GM19467 (cell line): ENCODE results near the gene AMFR.

Experiments
- ATAC-seq: cut with Tn5 transposase; IDR thresholded peaks from one replicate; pipeline ENCODE4 v1.9.1; 2021; ENCODE audit warnings: mild to moderate bottlenecking, moderate library complexity; ENCODE audit not compliant: unreplicated experiment

Gene AMFR

DNA sequence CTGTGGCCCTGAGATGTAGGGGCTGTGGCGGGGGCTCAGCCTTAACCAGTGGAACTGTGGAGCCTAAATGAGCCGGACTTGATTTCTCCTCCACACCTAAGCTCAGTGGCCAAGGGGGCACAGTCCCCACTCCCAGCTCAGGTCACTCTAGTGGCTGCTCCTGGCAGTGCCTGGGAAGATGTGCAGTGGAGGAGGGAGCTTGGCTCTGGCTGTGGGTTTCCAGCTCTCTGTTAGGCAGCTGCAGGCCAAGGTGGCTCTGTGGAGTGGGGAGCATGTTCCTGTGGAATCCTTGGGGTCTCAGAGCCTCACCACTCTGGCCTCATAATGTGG, 76.3 kb downstream of the AMFR start:
- no peak for ATAC-seq

DNA sequence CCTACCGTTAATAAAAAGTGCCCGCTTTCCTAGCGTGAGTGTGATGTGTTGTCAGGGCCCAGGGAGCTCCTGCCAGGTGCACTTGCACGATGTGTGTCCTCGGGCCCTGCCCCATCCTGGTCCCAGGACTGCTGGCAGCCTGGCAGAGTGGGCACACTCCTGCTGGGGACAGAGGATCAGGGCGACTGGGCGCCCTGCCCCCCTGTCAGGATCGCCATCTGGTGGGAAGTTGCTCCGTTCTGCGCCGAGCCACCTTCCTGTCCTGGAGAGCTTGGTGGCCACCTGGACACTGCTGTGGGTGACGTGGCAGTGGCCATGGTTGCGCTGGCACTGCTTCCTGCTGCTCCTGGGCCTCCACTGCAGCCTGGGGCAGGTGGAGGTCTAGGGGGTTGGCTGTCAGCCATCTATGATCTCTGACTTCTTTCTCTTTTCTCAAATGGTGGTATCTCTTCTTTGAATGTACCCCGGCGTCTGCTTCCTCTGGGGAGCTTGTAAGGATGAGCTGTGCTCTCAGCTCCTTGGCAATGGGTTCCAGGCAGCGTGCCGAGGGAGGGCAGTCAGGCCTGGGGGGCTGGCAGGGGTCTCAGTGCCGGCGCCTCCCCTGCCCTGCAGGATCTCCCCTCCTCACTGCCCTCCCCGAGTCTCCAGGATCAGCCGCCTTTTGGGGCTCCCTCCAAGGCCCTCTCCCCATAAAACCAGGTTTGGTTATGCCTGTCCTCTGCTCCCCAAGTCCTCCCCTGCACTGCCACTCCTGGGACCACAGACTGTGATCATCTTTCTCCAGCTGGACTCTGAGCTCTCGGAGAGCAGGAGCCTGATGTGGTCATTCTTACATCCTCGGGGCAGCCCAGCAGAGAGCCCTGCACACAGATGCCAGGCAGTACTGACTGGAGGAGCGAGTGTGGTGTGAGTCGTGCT, 76.9 kb downstream of the AMFR start:
- ATAC-seq: no peak

DNA sequence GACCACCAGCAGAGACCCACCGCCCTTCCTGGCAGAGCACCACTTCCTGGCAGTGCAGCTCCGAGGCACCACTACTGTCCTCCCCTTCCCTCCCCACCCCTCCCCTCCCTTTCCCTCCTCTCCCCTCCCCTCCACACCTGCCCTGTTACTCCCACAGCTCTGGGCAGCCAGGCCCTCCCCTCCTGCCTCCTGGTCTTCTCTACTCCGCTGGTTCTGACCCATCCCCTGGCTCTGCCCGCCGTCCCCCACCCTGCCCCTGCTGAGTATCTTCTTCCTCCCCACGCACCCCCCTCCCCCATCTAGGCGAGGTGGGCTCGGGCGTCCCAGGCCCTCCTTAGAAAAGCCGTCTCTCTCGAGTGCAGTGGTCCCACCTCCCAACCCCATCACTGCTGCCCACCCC, 77.7 kb downstream of the AMFR start:
- ATAC-seq: no peak

DNA sequence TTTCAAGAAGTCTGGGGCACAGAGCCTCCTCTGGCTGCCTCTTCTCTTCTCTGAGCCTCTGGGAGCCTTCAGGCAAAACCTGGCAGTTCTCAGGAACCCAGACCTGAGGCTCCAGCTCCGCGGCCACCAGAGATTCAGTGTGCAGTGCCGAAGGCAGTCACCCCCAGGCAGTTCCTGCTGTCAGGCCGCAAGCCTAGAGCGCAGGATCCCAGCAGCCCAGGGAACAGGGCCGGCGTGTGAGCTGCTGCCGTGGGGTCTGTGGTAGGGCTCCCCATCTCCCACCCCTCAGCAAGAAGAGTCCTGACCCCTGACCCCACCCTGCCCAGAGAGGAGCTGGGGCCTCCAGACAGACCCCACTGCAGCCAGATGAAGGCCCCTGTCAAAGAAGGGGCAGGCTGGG, 78.2 kb downstream of the AMFR start:
- ATAC-seq: no peak

DNA sequence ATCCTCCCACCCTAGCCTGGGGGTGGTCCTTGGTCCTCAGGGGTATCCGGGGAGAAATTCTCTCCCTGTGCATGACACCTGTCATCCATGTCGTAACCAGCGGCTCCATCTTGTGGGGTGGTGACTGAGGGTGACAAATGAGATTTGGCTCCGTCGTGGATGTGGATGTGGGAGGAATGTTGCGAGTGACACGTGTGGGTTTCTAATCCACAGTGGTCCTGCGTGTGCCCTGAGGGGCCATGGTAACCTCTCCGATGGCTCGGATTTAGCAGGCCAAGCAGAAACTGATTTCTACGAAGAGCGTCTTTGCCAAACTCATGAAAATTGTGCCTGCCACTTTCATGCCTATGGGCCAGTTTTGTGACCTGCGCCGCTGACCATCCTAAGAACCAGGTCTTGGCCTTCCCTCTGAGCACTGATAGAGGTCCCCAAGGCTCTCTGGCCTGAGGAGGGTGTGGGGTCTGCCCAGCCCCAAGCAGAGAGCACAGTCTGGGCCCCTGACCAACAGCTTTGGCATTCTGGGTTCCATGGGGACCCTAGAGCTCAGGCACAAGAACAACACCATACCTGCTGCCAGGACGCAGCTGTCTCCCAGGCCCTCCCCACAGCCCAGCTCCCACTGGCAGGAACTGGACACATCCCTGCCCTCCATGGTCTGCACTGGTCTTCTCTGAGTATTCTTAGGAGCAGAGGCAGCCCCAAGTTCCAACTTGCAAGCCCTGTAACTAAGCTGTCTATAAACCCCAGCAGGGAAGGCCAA, 79.0 kb downstream of the AMFR start:
- ATAC-seq: no peak

DNA sequence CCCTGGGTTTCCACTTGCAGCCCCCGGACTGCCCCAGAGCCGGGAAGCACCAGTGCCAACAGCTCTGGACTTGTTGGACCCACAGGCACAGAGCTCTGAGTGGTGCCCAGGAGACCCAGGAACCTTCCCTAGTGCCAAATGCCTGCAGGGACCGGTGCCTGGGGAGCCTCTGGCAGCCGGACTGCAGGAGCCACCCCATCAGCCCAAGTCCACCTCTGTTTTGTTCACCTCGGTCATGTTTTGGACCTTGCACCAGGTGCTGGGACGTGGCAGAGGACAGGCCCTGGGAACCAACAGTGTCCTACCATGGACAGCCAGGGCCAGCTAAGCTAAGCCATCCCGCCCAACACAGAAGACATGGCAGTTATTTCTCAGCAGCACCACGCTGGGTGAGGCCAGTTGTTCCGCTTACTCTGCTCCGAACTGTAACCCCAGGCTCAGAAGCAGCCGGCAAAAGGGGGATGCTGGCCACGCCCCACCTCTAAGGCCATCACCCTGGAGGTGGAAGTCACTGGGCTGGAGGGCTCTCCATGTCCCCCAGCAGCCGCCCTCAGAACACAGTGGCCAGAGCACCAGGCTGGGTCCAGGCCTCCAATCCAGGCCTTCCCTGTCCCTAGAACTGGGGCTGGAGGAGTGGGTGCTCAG, 79.8 kb downstream of the AMFR start:
- no peak for ATAC-seq

DNA sequence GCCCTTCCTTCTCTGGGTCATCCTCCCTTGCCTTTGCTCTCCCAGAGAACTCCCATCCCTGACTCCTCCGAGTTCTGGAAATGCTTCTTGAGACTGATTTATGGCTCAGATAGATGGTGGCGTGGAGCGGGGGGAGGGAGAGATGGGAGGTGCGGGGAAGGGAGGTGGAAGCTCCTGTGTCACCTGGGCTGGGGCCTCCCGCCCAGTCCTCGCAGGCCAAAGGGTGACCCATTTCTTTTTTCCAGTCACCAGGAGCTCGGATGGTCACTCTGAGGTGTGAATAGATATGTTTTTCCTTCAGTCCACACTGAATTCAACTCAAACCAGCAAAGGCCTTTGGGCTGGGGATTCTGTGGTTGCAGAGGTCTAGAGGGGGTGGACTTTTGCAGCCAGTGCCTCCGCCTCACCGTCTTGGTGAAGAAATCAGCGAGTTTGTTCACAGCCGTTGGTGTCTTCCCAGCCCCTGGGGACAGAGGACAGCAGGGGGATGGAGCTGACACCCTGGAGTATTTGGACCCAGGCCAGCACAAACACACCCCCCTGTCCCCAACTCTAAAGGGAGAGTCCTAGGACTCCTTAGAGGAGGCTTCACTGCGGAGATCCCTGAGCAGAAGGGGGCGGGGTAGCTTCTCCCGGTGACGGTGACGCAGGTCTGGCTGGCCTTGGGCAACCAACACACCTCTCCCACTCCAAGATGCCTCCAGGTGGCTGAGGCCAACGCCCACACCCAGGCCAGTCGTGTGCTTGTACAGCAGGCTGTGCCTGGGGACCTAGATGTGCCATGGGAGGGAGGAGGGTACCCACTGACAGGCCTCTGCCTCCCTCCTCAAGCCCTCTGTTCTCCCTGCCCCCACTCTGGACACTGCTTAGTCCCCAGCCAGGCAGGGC, 80.6 kb downstream of the AMFR start:
- ATAC-seq: no peak

DNA sequence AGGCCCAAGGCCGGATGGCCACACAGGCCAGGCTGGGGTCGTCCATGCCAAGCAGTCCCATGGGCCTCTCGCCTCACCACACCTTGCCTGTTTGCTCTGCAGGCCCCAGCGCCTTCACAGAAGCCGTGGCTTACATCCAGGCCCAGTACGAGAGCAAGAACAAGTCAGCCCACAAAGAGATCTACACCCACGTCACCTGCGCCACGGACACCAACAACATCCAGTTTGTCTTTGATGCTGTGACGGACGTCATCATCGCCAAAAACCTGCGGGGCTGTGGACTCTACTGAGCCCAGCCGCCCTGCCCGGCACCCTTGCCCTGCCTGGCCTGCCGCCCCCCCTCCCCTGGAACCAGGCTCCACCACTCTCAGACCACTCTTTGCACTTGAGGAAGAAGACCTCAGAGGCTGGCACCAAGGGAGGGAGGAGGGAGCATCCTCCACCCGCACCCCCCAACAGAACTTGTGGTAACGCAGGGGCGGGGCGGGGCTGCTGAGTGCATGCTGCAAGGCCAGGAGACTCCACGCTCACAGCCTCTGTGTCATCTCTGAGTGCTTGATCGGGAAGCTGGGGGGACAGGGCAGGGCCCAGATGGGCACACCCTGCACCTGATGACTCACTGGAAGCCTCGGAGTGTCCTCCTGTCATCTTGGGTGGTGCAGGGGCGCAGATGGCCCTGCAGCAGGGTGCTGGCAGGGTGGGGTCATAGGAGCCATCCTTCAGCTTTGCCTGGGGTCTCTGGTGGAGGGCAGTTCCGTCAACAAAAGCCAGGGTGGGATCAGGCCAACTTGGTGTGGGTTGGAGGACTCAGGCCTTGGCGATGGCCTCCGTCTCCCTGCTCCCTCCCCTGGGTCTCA, 81.5 kb downstream of the AMFR start:
- ATAC-seq: no peak

DNA sequence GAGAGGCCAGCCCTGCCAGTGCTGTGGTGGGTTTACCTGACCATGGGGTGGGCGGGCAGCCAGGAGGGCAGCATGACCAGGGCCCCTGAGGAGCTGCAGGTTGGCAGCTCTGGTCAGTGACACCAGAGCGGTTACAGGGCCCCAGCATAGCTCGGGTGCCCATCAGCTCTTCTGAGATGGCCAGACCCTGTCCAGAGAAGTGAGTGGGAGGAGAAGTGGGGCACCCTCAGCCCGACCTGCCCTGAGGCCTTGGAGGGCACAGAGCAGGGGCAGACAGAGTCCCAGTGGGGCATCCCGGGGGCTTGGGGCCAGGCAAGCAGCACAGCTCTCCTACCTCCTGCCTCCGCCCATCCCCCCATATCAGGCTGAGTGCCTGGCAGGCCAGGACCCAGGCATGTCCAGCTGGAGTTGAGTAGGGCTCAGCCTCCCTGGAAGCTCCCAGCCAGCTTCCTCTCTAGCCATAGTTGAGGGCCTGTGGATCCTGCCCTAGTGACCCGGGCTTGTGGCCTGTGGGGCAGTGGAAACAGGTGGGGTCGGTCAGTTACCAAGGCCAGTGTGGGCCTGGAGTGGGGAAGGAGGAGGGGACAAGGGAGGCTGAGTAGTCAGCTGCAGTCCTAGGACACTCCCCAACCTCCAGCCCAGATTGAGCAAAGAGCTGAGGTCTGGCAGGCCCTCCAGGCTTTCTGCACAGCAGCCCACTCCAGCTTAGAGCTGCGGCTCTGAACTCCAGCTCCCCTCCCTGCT, 83.5 kb downstream of the AMFR start:
- no peak for ATAC-seq

DNA sequence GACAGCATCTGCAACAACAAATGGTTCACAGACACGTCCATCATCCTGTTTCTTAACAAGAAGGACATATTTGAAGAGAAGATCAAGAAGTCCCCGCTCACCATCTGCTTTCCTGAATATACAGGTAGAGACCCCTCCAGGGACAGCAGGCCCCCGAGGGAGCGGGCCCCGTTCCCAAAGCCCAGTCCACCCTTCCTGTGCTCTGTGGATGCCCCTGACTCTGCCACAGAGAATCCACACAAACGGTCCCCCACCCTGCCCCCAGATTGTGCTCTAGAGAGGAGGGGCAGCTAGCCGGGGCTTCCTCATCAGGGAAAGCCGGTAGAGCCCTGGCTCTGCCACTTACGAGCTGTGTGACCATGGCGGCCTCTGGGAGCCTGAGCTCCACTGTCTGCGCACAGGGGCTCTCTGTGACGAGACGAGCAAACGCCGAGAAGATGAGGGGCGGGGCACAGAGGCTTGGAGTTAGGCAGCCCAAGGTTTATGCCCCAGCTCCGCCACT, 84.4 kb downstream of the AMFR start:
- no peak for ATAC-seq

DNA sequence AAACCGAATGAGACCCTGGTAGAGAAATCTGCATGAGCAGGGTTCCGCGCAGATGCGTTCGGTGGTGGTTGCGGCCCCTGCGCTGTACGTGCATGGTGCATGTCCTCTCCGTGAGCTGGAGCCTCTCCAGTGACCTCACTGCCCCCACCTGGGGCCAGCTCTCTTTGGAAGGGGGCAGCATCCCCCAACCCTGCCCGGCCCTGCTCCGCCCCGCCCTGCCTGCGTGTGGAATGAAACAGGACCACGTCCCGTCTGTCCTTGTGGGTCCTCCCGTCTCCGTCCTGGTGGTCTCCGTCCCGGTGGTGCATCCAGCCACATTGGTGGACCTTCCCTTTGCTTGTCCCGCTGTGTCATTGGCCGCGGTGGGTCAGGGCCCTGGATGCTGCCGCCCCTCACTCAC, 84.9 kb downstream of the AMFR start:
- no peak for ATAC-seq

DNA sequence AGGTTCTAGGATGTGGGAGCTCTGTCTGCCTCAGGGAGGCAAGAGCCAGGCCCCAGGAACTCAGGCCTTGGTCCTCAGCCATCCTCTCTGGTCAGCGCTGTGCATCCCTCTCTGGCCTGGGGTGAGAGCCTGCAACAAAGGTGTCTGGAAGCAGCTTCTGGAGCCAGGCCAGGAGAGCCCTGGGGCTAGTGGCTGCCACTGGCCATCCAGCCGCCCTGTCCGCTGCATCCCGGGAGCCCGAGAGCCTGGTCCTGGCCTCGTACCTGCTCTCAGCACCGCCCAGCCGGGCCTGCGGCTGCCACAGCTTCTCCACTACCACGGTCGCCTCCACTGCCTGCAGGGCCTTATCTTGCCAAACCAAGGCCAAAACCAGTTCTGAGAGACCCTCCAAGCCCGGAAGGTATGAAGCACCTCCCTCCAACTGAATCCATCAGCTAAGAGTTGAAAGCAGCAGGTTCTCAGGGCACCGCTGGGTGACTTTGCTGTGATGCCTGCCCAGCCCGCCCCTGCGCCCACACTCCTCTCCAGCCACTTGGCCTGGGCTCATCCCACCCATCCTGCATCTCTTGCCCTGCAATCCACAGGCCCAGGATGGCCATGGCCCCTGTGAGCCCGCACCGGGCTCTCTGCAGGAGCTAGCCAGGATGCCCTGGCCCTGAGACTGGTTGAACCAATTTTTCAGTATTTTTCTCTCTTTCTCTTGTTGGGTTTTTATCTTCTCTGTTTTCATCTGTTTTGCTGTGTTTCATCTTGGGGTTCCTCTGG, 85.7 kb downstream of the AMFR start:
- no peak for ATAC-seq

DNA sequence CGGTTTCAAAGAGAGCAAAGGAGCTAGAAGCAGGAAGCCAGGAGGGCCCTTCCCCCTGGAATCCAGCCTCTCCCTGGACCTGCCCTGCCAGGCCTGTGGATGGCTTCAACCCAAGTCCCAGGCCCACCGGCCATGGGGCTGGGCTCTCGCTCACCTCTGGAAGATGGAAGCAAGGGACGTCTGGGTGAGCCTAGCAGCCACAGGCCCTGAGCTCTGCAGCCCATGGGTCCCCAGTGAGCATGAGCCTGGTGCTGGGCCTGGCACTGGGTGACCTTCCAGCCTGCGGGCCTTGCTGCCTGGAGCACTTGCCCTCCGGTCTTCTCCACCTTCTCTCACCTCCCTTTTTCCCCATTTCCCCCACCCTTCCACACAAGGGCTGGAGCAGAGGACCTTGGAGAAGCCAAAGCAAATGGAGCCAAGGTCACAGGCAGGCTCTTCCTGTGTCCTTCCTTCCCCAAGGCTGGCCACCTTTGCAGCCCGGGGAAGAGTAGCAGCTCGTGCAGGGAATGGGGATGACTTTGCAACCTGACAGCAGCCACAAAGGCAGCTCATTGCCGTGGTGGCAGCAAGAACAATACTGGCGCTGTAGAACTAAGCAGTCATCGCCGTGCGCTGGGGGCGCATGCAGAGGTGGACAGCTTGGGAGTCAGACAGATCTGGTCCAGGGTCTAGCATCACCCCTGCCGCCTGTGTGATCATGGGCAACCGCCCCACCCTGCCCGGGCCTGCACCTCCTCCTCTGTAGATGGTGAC, 86.6 kb downstream of the AMFR start:
- ATAC-seq: no peak

DNA sequence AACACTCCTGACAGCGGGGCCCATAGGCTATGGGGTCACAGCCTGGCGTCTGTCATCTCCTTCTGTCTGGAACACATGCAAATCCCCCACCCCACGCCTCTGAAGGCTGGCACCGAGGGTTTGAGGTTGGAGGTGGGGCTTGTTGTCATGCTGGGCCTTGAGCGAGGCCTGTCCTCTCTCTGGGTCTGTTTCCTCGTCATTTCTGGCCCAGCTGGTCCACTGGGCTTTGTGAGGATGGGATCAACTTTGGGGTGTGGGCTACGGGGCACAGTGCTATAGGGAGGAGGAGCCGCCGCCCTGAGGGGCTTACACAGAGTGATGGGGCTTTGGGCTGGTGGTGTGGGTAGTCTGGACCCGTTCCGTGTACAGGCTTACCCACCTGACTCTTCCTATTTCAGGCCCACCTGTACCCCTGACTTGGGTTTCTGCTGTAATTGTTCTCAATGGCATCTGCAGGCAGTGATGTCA, 87.5 kb downstream of the AMFR start:
- ATAC-seq: no peak

DNA sequence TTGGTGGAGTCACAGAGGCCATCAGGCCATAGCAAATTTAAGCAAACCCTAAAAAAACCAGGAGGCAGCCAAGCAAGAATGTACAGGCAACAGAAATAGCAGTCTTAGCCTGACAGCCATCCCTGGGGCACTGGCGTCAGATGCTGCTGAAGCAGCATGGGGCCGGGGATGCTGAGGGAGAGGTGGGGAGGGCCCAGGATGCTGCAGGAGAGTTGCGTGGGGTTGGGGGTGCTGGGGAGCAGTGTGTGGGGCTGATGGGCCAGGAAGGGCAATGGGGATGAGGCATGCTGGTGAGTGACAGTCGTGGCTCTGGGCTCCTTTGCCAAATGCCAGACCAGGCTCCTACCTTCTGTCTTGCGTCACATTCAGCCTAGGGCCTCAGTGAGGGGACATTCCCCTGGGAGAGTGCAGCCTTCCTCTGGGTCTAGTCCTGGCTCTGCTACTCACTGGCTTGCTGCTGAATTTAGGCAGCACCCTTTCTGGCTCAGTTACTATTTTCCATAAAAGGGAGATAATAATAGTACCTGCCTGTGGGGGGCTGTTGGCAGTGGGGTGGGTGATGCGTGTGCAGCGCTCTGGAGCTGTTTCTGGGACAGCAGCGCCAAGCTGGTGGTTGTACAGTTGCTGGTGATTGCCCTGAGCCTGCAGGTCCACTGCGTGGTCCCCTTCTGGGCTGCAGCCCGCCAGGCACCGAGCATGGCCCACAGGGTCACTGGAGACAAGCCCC, 88.1 kb downstream of the AMFR start:
- ATAC-seq: no peak

DNA sequence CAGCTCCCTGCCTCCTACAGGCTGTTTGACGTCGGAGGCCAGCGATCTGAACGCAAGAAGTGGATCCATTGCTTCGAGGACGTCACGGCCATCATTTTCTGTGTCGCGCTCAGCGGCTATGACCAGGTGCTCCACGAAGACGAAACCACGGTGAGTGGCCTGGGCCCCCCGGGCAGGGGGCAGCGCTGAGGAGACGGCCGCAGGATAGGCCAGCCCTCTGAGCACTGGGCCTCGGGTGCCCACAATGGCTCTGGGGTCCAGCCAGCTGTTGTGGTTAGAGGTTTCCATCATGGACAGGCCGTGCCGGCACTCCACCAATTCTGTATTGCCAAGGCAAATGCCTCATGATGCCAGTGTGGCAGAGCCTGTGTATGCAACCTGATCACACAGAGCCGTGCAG, 88.6 kb downstream of the AMFR start:
- no peak for ATAC-seq
